Endothelial cell of umbilical vein (primary cell): ENCODE results near the gene HDAC5. TPM values are rescaled to one million over a fixed set of nuclear protein-coding genes. Genes with fewer than 3 reads are reported as not detected.

Experiments
- BruUV-seq: library from RNA; stranded (reverse); fragments of 400-500 nt; replicated peaks from 2 replicates; lab custom pipeline; 2021; lab: Mats Ljungman, UMichigan
- CTCF ChIA-PET: fragments of 300-600, 350-600 bp; sonication (Branson Sonifier 250); formaldehyde crosslinking; loops from one replicate; lab custom pipeline; 2021; ENCODE audit warnings: antibody characterized with exemption, inconsistent platforms; lab: Charles Lee
- POLR2A ChIA-PET: fragments of 300-600, 350-600 bp; sonication (Branson Sonifier 250); formaldehyde crosslinking; loops from one replicate; lab custom pipeline; 2021; ENCODE audit warnings: antibody characterized with exemption, inconsistent platforms; lab: Charles Lee
- DNase-seq: peaks from one replicate; pipeline ENCODE4 v3.0.0-alpha.2; 2011; ENCODE audit warnings: low read depth, low spot score
- FAIRE-seq: peaks from 2 replicates; lab custom pipeline; 2011; peaks lifted over from hg19 to GRCh38; lab: Jason Lieb, UNC
- H2AFZ ChIP-seq: 2 replicates; pipeline ENCODE4 v1.6.0; 2012; ENCODE audit warnings: low read depth, low read length, control low read depth, inconsistent platforms
- H3K27ac ChIP-seq: 2 replicates; pipeline ENCODE4 v1.5.1; 2011; ENCODE audit warnings: low read depth, mild to moderate bottlenecking, control low read depth, low read length, moderate library complexity; ENCODE audit not compliant: insufficient read depth
- H3K27me3 ChIP-seq, 2 experiments: 2 replicates each; pipeline versions ENCODE4 v1.6.0 to v1.6.1; 2011; ENCODE audit warnings: low read length in 2 of 2, mixed read lengths in 1 of 2; ENCODE audit not compliant: control insufficient read depth in 2 of 2, insufficient read depth in 2 of 2
- H3K36me3 ChIP-seq, 2 experiments: 2 replicates in 1 of 2; 3 replicates in 1 of 2; pipeline ENCODE4 v1.5.1; 2011; ENCODE audit warnings: low read length in 2 of 2, mild to moderate bottlenecking in 1 of 2, moderate library complexity in 1 of 2; ENCODE audit not compliant: control insufficient read depth in 2 of 2, insufficient read depth in 2 of 2; ENCODE audit errors: extremely low read depth in 1 of 2
- H3K4me1 ChIP-seq: 3 replicates; pipeline ENCODE4 v1.5.1; 2011; ENCODE audit warnings: mild to moderate bottlenecking, low read length; ENCODE audit not compliant: control insufficient read depth, insufficient read depth; ENCODE audit errors: extremely low read depth
- H3K4me2 ChIP-seq: 2 replicates; pipeline ENCODE4 v1.6.1; 2011; ENCODE audit warnings: low read length, control low read depth, mixed read lengths; ENCODE audit not compliant: insufficient read depth
- H3K4me3 ChIP-seq, 3 experiments: fragments of 200-600 bp in 1 of 3; sonication (generic), shearing (Covaris generic) in 1 of 3; replicated peaks in 1 of 3; 2 replicates each; pipeline ENCODE4 v1.5.1; 2011 to 2016; ENCODE audit warnings: control low read depth in 3 of 3, low read length in 3 of 3, mild to moderate bottlenecking in 2 of 3, inconsistent platforms in 1 of 3, low read depth in 1 of 3, moderate library complexity in 1 of 3; ENCODE audit not compliant: insufficient read depth in 1 of 3
- H3K79me2 ChIP-seq: 2 replicates; pipeline ENCODE4 v1.6.0; 2012; ENCODE audit warnings: low read length, inconsistent platforms; ENCODE audit not compliant: control insufficient read depth, insufficient read depth
- H3K9ac ChIP-seq: replicated peaks from 2 replicates; pipeline ENCODE3; 2011; ENCODE audit warnings: low read length, control low read depth; ENCODE audit not compliant: insufficient read depth; ENCODE audit errors: extremely low read depth
- H3K9me1 ChIP-seq: replicated peaks from 3 replicates; pipeline ENCODE4 v1.6.0; 2011; ENCODE audit warnings: mild to moderate bottlenecking, low read length; ENCODE audit not compliant: control insufficient read depth, insufficient read depth; ENCODE audit errors: extremely low read depth
- H3K9me3 ChIP-seq: replicated peaks from 2 replicates; pipeline ENCODE4 v1.5.1; 2012; ENCODE audit warnings: low read length, inconsistent platforms; ENCODE audit not compliant: control insufficient read depth, insufficient read depth
- H4K20me1 ChIP-seq: replicated peaks from 2 replicates; pipeline ENCODE3; 2011; ENCODE audit warnings: mild to moderate bottlenecking, low read length; ENCODE audit not compliant: control insufficient read depth, insufficient read depth; ENCODE audit errors: extremely low read depth
- CTCF ChIP-seq, 2 donors: IDR thresholded peaks; 1 replicate in 1 of 2; 2 replicates in 1 of 2; pipeline ENCODE4 v1.5.1; 2011; ENCODE audit warnings: low read length in 2 of 2, mild to moderate bottlenecking in 2 of 2, moderate library complexity in 2 of 2, control low read depth in 1 of 2, inconsistent platforms in 1 of 2, low read depth in 1 of 2; ENCODE audit not compliant: insufficient read depth in 1 of 2; ENCODE audit errors: extremely low read depth in 1 of 2
- EZH2 ChIP-seq: IDR thresholded peaks from 2 replicates; pipeline ENCODE4 v1.6.1; 2012; ENCODE audit warnings: borderline replicate concordance, low read depth, mild to moderate bottlenecking, moderate library complexity, low read length, inconsistent platforms; ENCODE audit not compliant: severe bottlenecking
- FOS ChIP-seq: IDR thresholded peaks from 2 replicates; pipeline ENCODE4 v1.6.1; 2011; ENCODE audit warnings: mild to moderate bottlenecking, low read length, moderate library complexity, borderline replicate concordance; ENCODE audit not compliant: insufficient read depth
- GATA2 ChIP-seq: IDR thresholded peaks from 2 replicates; pipeline ENCODE4 v1.7.0; 2011; ENCODE audit warnings: low read depth, mild to moderate bottlenecking, moderate library complexity, mixed read lengths, low read length; ENCODE audit not compliant: insufficient read length, insufficient read depth
- JUN ChIP-seq: IDR thresholded peaks from 2 replicates; pipeline ENCODE4 v1.6.1; 2011; ENCODE audit warnings: borderline replicate concordance, low read depth; ENCODE audit not compliant: insufficient read length, insufficient read depth
- MAX ChIP-seq: IDR thresholded peaks from 2 replicates; pipeline ENCODE4 v1.6.1; 2011; ENCODE audit not compliant: insufficient read depth, insufficient read length
- MYC ChIP-seq: IDR thresholded peaks from one replicate; pipeline ENCODE4 v1.6.1; 2011; ENCODE audit warnings: mild to moderate bottlenecking, low read depth, low read length
- POLR2A ChIP-seq: IDR thresholded peaks from 2 replicates; pipeline ENCODE4 v1.6.1; 2012; ENCODE audit warnings: low read depth, mild to moderate bottlenecking, control low read depth, low read length
- POLR2AphosphoS5 ChIP-seq: IDR thresholded peaks from 2 replicates; pipeline ENCODE4 v1.6.1; 2012; ENCODE audit warnings: low read depth, mild to moderate bottlenecking, control low read depth, low read length, moderate library complexity; ENCODE audit not compliant: insufficient read depth
- dilution Hi-C: fragments of 300-500 bp; cut with MboI; formaldehyde crosslinking; loops from one replicate; pipeline ENCODE4 v1.15.0; 2019; ENCODE audit warnings: low sequenced_read_pairs; ENCODE audit not compliant: extremely low pct_ligation_motif_present
- intact Hi-C: fragments of 100-400 bp; cut with micrococcal nuclease; formaldehyde crosslinking; loops from one replicate; pipeline ENCODE4 v1.10.0; 2022
- polyA plus RNA-seq, 4 experiments: library from polyadenylated mRNA; depleted of rRNA in 3 of 4; stranded (reverse) in 3 of 4; unstranded in 1 of 4; fragments of >200 nt; gene quantifications; 2 replicates each; pipeline versions ENCODE4 v1.2.1 to v1.2.3, GENCODE V29; 2011 to 2012; ENCODE audit warnings: missing spikeins in 1 of 4
- total RNA-seq: library from RNA; stranded (reverse); gene quantifications from 2 replicates; pipeline ENCODE4 v1.2.3, GENCODE V29; 2021

Gene HDAC5
- total and polyA plus RNA-seq, 2 donors (not counting 3 experiments of a cell fraction or from before 2014, with no cell fraction given): 35.4 to 40.4 TPM

GRCh38 chr17:44063704-44064639 is 59.5 kb downstream of the HDAC5 start:
- Histone ChIP-seq H3K36me3 (peaks cover 8 to 15% of the 10 kb centered on the region in 2 experiments), H3K27ac (no peak overlapping the region), H3K4me1 (peaks cover 15% of the 10 kb centered on the region), H3K4me2 (no peak overlapping the region), H3K27me3 (no peaks in the 10 kb centered on the region), H2AFZ (no peak overlapping the region), H3K9ac (no peak overlapping the region), H3K9me1 (no peaks in the 10 kb centered on the region), H3K4me3 (no peak overlapping the region), H4K20me1 (no peaks in the 10 kb centered on the region), H3K9me3 (no peaks in the 10 kb centered on the region), H3K79me2 (peaks cover 70% of the 10 kb centered on the region)
- intact Hi-C loops (no loop called here), dilution Hi-C loops (no loop called here)
- POLR2A ChIA-PET: no interaction called here
- TSS peak; percentile 11 for BruUV-seq
- no peak for DNase-seq
- CTCF ChIA-PET: interaction anchor here (0.9 to 1.3 kb wide), 3 partner anchors 20 to 104 kb away, joined by 3 to 4 read pairs (median 4); no protein-coding TSS in a partner anchor
- no peak for TF ChIP-seq MAX
- no peak for TF ChIP-seq FOS
- TF ChIP-seq JUN: no peak
- no peak for TF ChIP-seq MYC
- TF ChIP-seq POLR2A: no peak
- no peak for TF ChIP-seq GATA2
- no peak for TF ChIP-seq CTCF (IDR thresholded peaks at IDR 0.05; ENCODE audit: extremely low read depth in 1 of 2, insufficient read depth in 1 of 2, low read depth in 1 of 2, low read length in 2 of 2)
- TF ChIP-seq POLR2AphosphoS5: no peak
- TF ChIP-seq EZH2: no peak
- FAIRE-seq: peak; percentile 72
